GM12801 (cell line): ENCODE measurements around the gene TNS1.

ENCODE experiments used
- TF ChIP-seq, protein P1 (sequence below): IDR thresholded peaks from one replicate; pipeline ENCODE4 v1.5.1; 2011; ENCODE audit warnings: control low read depth; ENCODE audit not compliant: insufficient read length; ENCODE audit errors: extremely low read depth

The TNS1 gene

DNA sequence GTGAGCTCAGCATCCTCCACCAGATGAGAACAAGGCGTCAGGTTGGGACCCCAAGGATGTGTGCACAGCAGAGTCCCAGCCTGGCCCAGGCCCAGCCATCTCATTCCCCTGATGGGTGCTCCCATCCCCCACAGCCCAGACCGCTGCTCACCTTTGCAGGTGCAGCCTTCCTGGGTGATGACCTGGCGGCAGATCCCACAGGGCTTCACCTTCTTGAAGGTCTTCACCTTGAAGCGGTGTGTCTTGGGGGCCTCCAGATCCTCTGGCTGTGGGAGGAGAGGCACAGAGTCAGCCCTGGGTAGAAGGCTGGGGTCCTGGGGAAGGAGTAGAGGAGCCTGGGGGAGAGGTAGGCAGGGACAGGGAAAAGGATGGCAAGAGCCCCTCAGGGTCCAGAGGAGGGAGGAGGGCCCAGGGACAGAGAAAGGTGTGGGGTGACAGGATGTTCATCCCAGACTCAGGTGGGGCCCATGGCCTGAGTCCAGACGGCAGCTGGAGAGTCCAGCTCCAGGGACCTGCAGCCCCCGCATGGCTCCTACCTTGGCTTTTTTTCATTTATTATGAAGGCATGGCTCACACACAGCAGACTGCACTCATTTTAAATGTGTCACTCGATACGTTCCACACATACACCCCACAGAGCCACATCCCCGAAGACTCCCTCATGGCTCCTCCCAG is 11.9 kb downstream of the TNS1 start:
- TF ChIP-seq, protein P1, sequence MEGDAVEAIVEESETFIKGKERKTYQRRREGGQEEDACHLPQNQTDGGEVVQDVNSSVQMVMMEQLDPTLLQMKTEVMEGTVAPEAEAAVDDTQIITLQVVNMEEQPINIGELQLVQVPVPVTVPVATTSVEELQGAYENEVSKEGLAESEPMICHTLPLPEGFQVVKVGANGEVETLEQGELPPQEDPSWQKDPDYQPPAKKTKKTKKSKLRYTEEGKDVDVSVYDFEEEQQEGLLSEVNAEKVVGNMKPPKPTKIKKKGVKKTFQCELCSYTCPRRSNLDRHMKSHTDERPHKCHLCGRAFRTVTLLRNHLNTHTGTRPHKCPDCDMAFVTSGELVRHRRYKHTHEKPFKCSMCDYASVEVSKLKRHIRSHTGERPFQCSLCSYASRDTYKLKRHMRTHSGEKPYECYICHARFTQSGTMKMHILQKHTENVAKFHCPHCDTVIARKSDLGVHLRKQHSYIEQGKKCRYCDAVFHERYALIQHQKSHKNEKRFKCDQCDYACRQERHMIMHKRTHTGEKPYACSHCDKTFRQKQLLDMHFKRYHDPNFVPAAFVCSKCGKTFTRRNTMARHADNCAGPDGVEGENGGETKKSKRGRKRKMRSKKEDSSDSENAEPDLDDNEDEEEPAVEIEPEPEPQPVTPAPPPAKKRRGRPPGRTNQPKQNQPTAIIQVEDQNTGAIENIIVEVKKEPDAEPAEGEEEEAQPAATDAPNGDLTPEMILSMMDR, result no peak

DNA sequence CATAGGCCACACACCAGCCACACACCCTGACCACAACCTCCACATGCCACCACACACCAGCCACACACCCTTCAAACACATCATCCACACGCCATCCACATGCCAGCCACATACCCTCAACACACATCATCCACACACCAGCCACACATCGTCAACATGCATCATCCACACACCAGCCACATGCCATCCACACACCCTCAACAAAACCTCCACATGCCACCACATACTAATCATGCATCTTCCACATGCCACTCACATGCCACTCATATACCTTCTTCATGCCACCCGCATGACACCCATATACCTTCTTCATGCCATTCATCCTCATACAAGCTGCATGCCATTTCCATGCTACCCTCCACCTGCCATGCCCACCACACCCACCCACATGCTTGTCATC is 12.4 kb downstream of the TNS1 start:
- TF ChIP-seq, protein P1, result no peak

DNA sequence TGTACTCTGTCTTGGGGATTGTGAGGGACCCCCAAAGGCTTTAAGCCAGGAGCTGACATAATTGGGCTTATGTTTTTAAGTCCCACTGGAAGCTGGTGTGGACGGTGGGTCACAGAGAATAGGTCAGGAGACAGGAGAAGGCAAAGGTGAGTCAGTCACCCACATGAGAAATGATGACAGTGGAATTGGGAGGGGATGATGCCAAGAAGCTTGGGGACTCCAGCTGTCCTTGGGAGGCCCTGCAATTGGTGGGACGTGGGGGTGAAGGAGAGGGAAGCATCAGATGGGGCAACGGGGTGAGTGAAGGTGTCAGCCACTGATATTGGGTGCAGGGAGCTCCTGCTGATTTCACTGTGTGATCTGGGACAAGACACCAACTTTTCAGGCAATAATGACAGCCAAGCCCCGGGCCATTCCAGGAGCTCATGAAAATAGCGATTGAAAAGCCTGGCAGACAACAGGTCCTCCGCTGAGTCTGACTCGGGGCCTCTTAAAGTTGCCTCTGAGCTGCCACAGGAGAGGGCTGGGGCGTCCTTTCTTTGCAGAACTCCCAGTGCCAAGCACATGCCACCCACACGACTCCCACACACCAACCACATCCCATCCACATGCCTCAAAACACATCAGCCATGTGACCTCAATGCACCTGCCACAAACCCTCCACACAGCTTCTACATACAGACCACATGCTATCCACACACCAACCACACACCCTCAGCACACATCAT is 13.4 kb downstream of the TNS1 start:
- TF ChIP-seq, protein P1, result no peak

DNA sequence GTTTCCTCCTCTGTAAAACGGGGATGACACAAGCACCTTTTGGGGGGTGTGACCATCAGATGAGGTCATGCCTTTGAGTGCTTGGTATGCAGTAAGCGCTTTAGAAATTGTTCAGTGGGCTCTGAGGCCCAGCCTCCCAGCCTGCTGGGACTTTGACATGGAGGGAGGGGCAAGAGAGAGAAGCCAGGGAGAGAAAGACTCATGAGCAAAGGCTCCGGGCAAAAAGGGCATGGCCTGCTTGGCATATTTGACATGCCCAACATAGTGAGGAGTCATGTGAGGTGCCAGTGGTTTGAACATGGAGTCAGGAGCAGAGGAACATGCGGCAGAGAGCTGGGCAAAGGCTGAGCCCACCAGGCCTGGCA is 14.0 kb downstream of the TNS1 start:
- TF ChIP-seq, protein P1, result no peak

DNA sequence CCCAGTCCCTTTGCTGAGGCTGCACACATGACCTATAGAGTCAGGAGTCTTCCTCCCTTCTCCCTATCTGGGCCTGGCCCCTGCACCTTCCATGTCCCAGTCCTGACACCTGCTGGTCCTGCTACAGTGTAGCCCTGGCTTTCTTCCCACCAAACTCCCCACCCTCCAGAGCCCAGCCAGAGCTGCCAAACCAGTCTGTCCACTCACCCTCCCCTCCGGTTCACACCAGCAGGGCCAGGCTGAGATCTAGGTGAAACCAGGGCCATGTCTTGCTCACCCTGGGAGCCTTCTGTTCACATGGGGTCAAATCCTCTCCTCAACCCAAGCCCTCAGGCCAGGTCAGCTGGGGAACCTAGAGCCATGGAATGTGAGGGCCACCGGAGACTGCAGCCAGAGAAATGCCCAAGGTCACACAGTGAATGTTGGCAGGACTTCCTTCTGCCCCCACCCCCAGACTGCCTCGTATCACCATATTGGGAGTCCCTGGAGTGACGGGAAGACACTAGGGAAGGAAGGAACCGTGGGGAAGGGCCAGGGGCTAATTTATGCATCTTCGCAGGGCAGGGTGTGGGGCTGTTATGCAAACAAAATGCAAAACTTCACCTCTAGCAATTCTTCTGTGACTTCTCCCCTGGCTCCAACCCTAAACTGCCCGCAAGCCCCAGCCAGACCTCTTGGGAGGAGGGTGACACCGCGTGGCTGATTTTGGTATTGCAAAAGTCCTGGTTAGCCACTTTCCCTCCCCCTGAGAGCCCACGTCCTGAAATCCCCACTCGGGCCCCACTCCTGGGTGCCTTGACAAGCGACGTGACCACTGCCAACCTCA is 14.6 kb downstream of the TNS1 start:
- TF ChIP-seq, protein P1, result no peak

DNA sequence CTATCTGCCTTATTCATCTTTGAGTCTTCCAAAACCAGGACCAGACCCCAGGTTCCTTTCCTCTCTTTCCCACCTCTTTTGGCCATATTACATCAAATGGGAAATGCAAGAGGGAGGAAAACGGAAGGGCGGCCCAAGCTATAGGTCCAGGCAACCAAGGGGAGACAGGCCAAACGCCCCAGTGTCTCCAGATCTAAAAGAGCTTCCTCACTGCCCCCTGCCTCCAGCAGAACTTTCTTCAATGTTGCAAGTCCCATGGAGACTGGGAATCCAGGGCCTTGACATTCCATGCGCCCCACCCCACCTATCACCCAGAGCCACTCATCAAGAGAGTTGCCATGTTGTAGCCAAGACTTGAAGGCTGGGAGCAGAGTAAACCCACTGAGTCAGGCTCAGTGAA is 15.4 kb downstream of the TNS1 start:
- TF ChIP-seq, protein P1, result no peak

DNA sequence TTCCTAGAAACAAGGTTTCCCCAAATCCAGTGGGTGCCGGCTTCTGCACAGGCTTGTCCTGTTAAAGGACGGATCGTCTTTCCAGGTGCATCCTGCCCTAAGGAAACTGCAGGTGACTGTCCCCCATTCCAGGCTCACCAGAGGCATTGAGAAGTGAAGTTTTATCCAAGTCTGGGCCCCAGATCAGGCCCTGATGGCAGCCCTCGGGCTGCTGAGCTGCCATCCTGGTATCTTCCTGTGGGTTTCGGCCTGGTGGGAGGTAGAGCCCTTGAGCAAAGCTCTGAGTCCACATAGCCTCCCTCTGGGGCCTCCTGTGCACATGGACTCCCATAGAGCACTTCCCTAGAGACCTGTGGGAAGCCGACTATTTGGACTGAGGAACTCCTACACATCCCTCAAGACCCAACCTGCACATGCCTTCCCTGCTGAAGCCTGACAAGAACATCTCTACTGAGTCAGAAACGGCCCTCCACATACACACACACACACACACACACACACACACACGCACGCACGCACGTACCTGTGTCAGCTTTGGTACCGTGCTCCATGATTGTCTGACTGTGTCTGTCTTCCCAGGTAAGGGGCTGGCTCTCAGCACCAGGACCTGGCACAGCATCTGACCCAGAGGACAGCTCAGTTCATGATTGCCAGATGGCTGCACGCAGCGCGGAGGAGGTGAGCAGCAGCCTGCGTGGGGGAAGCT is 16.4 kb downstream of the TNS1 start:
- TF ChIP-seq, protein P1, result no peak
